Measurements from ENCODE around the gene ZFP57. TPM values are rescaled to one million over a fixed set of nuclear protein-coding genes. Genes with fewer than 3 reads are reported as not detected.

The ZFP57 gene
- total and polyA plus RNA-seq, 9 donors = 0.08 to 1.1 TPM; not detected in 7

DNA sequence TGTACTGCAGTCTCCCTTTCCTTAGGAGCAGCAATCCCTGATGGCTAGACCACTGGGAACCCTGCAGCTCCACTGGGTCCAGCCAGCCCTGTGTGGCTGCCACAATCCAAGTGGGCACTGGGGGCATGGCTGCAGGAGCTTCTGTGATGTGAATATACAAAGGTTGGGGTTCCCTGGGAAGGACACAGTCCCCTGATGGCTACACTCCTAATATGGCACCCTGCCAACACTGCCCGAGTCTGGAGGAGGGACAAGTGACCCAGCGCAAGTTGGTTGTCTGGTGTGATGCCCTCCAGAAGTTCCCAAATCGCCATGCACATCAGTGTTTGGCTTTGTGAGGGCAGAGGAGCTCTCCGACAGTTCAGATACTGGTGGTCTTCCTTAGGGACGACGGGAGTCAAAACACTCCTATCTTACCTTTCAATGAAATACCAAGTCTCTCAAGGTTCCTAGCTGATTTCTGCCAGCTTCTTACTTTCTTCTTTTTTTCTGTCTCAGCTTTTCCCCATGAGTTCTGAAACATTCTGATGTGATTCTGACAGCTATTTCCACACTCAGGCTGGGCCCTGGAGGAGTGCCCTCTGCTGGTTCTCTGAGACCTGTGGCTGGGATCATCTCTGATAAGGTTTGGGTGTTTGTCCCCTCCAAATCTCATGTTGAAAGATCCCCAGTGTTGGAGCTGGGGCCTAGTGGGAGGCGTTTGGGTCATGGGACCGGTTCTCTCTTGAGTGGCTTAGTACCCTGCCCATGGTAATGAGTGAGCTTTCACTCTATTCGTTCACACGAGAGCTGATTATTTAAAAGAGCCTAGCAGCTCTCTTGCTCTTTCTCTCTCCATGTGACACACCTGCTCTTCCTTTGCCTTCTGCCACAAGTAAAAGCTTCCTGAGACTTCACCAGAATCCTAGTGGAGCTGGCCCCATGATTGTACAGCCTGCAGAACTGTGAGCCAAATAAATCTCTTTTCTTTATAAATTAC is 15.5 kb upstream of the ZFP57 start:
- no peak overlapping the region for H3K27ac ChIP-seq (ENCODE audit: low read length)
- H3K4me3 ChIP-seq (ENCODE audit: low read length) = no peak overlapping the region
- no peaks in the 10 kb centered on the region for H3K27me3 ChIP-seq (ENCODE audit: control insufficient read depth, insufficient read depth, low read length)
- no peaks in the 10 kb centered on the region for H3K4me1 ChIP-seq (ENCODE audit: control insufficient read depth, insufficient read depth, low read length)
- WGBS (ENCODE audit: insufficient coverage) = 74% methylated on average over 7 of the region's 10 CpGs
- H3K9me3 ChIP-seq (replicated peaks; ENCODE audit: control insufficient read depth, low read depth, low read length) = peaks cover 3% of the 10 kb centered on the region
- no peak for DNase-seq
- no peaks in the 10 kb centered on the region for H3K36me3 ChIP-seq (ENCODE audit: control insufficient read depth, insufficient read depth, low read length)

DNA sequence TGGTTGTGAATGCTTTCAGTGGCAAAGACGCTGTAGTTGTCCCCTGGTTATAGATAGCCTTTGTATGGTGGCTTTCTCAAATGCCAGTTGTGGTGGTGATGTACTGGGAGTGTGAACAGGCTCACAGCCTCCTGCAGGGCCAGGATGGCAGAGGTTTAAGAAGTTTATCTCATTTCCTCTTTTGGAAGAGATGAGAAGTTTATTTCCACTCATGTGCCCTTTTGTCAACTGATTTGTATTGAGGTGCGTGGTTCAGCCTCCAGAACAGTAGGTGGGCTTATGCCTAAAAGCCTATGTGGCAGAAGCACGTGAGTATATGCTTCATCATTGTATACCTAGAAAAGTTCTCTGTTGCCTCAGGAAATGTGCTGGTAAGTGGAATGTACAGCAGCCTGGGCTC is 13.7 kb upstream of the ZFP57 start:
- Histone ChIP-seq H3K4me3 (ENCODE audit: low read length) (no peak overlapping the region), H3K36me3 (ENCODE audit: control insufficient read depth, insufficient read depth, low read length) (no peaks in the 10 kb centered on the region), H3K27me3 (ENCODE audit: control insufficient read depth, insufficient read depth, low read length) (no peaks in the 10 kb centered on the region), H3K27ac (ENCODE audit: low read length) (no peak overlapping the region), H3K9me3 (replicated peaks; ENCODE audit: control insufficient read depth, low read depth, low read length) (peaks cover 3% of the 10 kb centered on the region), H3K4me1 (ENCODE audit: control insufficient read depth, insufficient read depth, low read length) (no peaks in the 10 kb centered on the region)
- no peak for DNase-seq
- WGBS (ENCODE audit: insufficient coverage) = 60% methylated on average over 3 of the region's 3 CpGs

DNA sequence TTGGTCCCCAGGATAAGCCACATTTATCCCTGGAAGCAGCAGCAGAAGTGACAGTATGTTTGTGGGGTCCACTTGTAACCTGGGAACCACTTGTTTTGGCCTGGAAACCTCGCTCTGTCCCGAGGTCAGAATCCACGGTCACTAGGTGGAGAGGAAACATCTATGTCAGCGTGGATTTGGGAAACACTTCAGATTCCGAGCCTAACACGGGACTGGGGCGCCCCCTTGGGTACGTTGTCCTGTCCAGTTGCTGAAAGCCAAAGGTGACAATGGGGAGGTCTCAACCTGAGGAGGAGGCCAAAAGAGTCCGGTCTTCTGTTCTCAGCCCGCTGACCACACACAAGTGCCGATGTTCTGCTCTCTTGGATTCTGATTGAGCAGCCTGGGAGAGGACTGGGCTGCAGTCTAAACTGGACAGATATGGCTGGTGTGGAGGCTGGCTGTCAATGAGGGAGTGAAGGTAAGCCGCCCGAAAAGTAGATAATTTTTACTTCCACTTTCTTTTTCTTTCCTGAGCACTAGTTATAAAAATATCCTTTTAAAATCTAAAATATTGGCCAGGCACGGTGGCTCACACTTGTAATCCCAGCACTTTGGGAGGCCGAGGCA is 4.9 kb upstream of the ZFP57 start:
- no peak overlapping the region for H3K27ac ChIP-seq (ENCODE audit: low read length)
- no peaks in the 10 kb centered on the region for H3K9me3 ChIP-seq (replicated peaks; ENCODE audit: control insufficient read depth, low read depth, low read length)
- H3K4me1 ChIP-seq (ENCODE audit: control insufficient read depth, insufficient read depth, low read length) = no peaks in the 10 kb centered on the region
- H3K27me3 ChIP-seq (ENCODE audit: control insufficient read depth, insufficient read depth, low read length) = peaks cover 2% of the 10 kb centered on the region
- DNase-seq = no peak
- no peak overlapping the region for H3K4me3 ChIP-seq (ENCODE audit: low read length)
- 62% methylated on average over 11 of the region's 15 CpGs for WGBS (ENCODE audit: insufficient coverage)
- no peaks in the 10 kb centered on the region for H3K36me3 ChIP-seq (ENCODE audit: control insufficient read depth, insufficient read depth, low read length)

DNA sequence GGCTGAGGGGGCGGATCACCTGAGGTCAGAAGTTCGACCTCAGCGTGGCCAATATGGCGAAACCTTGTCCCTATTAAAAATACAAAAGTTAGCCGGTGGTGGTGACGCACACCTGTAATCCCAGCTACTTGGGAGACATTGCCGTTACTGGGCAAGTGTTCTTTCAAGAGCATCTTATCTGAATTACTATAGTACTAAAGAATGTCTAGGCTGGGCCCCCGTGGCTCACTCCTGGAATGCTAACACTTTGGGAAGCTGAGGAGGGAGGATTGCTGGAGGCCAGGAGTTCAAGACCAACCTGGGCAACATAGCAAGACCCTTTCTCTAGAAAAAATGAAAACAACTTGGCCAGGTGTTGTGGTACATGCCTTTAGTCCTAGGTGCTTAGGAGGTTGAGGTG is 859 bp upstream of the ZFP57 start:
- Histone ChIP-seq H3K9me3 (replicated peaks; ENCODE audit: control insufficient read depth, low read depth, low read length) (no peaks in the 10 kb centered on the region), H3K36me3 (ENCODE audit: control insufficient read depth, insufficient read depth, low read length) (no peaks in the 10 kb centered on the region), H3K27me3 (ENCODE audit: control insufficient read depth, insufficient read depth, low read length) (peaks cover 11% of the 10 kb centered on the region), H3K4me3 (ENCODE audit: low read length) (no peak overlapping the region), H3K4me1 (ENCODE audit: control insufficient read depth, insufficient read depth, low read length) (no peaks in the 10 kb centered on the region), H3K27ac (ENCODE audit: low read length) (no peak overlapping the region)
- no peak for DNase-seq
- WGBS (ENCODE audit: insufficient coverage) = 91% methylated on average over 7 of the region's 8 CpGs

DNA sequence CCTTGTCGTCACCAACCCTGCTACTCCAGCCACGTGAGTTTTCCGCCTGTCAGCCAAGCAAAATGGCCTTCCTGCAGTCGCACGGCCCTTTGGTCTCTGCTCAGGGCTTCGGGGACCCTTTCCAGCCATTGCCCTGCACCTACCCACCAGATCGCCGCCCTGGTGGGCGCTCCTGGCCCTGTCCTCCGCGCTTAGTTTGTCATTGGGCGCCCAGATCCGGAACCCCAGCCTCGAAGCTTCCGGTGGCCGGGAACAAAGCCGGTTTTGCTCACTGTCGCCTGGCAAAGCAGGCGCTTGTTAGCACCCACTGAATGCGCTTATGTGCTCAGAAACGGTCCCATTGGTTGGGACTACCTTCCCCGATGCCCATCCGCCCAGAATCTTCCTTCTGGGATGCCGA is 536 bp downstream of the ZFP57 start:
- Histone ChIP-seq H3K36me3 (ENCODE audit: control insufficient read depth, insufficient read depth, low read length) (no peaks in the 10 kb centered on the region), H3K27ac (ENCODE audit: low read length) (no peak overlapping the region)
- WGBS (ENCODE audit: insufficient coverage) = 57% methylated on average over 24 of the region's 24 CpGs

DNA sequence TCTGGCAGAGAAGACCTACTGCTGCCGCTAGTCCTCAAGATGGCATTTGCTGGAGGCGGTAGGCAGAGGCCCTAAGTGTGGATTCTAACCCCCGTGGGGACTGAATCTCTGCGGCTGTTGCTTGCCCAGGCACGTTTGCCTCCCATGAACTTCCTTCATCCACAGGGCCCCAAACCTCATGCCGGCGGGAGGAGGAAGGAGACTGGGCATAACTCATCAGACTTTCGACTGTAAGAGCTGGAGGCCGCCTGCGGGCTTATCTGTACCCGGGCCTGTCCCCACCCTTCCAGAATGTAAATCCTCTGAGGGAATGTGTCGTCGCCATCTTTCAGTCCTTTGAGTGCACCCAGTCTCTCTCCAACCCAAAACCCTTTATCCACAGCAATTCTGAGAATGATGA is 990 bp downstream of the ZFP57 start:
- H3K9me3 ChIP-seq (replicated peaks; ENCODE audit: control insufficient read depth, low read depth, low read length) = no peaks in the 10 kb centered on the region
- H3K27me3 ChIP-seq (ENCODE audit: control insufficient read depth, insufficient read depth, low read length) = peaks cover 9% of the 10 kb centered on the region
- H3K4me1 ChIP-seq (ENCODE audit: control insufficient read depth, insufficient read depth, low read length) = no peaks in the 10 kb centered on the region
- H3K4me3 ChIP-seq (ENCODE audit: low read length) = no peak overlapping the region
- WGBS (ENCODE audit: insufficient coverage) = 98% methylated on average over 4 of the region's 13 CpGs
- no peak for DNase-seq
- H3K27ac ChIP-seq (ENCODE audit: low read length) = no peak overlapping the region
- no peaks in the 10 kb centered on the region for H3K36me3 ChIP-seq (ENCODE audit: control insufficient read depth, insufficient read depth, low read length)

More for the DNA sequence above, 536 bp downstream of the ZFP57 start:
- Histone ChIP-seq H3K27me3 (ENCODE audit: control insufficient read depth, insufficient read depth, low read length) (peaks cover 9% of the 10 kb centered on the region), H3K4me1 (ENCODE audit: control insufficient read depth, insufficient read depth, low read length) (no peaks in the 10 kb centered on the region), H3K4me3 (ENCODE audit: low read length) (no peak overlapping the region), H3K9me3 (replicated peaks; ENCODE audit: control insufficient read depth, low read depth, low read length) (no peaks in the 10 kb centered on the region)
- no peak for DNase-seq

DNA sequence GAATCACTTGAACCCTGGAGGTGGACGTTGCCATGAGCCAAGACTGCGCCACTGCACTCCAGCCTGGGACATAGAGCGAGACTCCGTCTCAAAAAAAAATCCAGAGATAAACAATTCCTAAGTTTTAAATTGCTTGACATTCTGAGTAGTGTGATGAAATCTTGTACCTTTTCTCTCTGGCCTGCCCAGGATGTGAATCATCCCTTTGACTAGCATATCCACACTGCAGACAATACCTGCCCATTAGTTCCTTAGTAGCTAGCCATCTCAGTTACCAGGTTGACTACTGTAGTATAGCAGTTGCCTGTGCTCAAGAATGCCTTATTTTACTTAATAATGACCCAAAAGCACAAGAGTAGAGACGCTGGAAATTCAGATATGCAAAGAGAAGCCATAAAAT is 2.8 kb downstream of the ZFP57 start:
- no peak for DNase-seq
- H3K36me3 ChIP-seq (ENCODE audit: control insufficient read depth, insufficient read depth, low read length) = no peaks in the 10 kb centered on the region
- H3K4me3 ChIP-seq (ENCODE audit: low read length) = no peak overlapping the region
- no peaks in the 10 kb centered on the region for H3K9me3 ChIP-seq (replicated peaks; ENCODE audit: control insufficient read depth, low read depth, low read length)
- H3K27ac ChIP-seq (ENCODE audit: low read length) = no peak overlapping the region
- 80% methylated on average over 1 of the region's 5 CpGs for WGBS (ENCODE audit: insufficient coverage)
- no peaks in the 10 kb centered on the region for H3K4me1 ChIP-seq (ENCODE audit: control insufficient read depth, insufficient read depth, low read length)
- peaks cover 9% of the 10 kb centered on the region for H3K27me3 ChIP-seq (ENCODE audit: control insufficient read depth, insufficient read depth, low read length)

DNA sequence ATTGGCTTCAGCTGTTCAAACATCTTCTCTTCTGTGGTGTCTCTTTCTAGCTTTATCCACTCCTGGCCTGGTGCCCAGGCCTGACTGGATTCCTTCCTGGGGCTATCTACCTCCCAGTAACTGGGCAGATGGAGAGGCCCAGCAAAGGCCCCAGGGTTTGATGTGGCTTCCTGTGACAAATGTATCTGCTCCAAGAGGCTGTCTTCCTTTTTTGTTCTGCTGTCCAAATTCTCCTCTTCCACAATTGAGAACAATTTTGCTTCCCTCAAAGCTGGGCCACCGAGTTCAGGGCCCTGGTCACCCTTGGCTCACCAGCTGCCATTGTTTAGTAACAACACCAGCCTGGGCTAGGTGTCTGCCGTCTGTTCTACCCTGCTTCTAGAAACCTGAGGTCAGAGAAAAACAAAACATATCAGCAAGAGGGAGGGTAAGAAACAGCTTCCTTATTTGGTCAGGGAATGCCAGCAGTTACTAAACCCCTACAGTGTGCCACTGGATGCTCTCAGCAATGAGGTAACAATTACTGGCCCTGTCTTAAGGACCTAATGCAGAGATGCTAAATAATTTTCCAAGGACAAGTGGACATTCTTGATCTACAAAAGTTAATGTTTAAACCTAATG is 3.9 kb downstream of the ZFP57 start:
- H3K27me3 ChIP-seq (ENCODE audit: control insufficient read depth, insufficient read depth, low read length) = peaks cover 9% of the 10 kb centered on the region
- no peak overlapping the region for H3K4me3 ChIP-seq (ENCODE audit: low read length)
- WGBS (ENCODE audit: insufficient coverage) = no CpG with 5 or more reads among the region's 2 CpGs
- no peaks in the 10 kb centered on the region for H3K4me1 ChIP-seq (ENCODE audit: control insufficient read depth, insufficient read depth, low read length)
- H3K27ac ChIP-seq (ENCODE audit: low read length) = no peak overlapping the region
- H3K9me3 ChIP-seq (replicated peaks; ENCODE audit: control insufficient read depth, low read depth, low read length) = no peaks in the 10 kb centered on the region
- no peaks in the 10 kb centered on the region for H3K36me3 ChIP-seq (ENCODE audit: control insufficient read depth, insufficient read depth, low read length)
- no peak for DNase-seq

DNA sequence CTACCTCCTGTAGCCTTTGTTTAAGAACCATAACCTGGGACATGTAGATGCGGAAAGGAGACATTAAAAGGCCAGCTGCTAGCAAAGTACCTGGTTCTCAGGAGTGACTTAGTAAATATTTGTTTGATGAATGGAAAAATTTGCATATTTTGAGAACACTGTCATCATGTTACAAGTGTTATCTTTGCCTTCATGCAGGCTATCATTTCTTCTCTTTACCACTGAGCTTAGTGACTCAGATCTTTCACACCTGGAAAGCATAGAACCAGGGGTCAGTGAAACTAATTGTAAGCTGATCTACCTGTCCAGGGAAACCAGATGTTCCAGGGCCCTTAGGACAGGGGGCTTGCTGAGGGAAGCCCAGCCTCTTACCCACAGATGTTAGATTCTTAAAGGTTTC is 5.4 kb downstream of the ZFP57 start:
- Histone ChIP-seq H3K4me1 (ENCODE audit: control insufficient read depth, insufficient read depth, low read length) (no peaks in the 10 kb centered on the region), H3K4me3 (ENCODE audit: low read length) (no peak overlapping the region), H3K36me3 (ENCODE audit: control insufficient read depth, insufficient read depth, low read length) (no peaks in the 10 kb centered on the region), H3K27me3 (ENCODE audit: control insufficient read depth, insufficient read depth, low read length) (peaks cover 10% of the 10 kb centered on the region), H3K27ac (ENCODE audit: low read length) (no peak overlapping the region), H3K9me3 (replicated peaks; ENCODE audit: control insufficient read depth, low read depth, low read length) (no peaks in the 10 kb centered on the region)
- DNase-seq = no peak
- WGBS (ENCODE audit: insufficient coverage) = no CpG with 5 or more reads among the region's 1 CpG

DNA sequence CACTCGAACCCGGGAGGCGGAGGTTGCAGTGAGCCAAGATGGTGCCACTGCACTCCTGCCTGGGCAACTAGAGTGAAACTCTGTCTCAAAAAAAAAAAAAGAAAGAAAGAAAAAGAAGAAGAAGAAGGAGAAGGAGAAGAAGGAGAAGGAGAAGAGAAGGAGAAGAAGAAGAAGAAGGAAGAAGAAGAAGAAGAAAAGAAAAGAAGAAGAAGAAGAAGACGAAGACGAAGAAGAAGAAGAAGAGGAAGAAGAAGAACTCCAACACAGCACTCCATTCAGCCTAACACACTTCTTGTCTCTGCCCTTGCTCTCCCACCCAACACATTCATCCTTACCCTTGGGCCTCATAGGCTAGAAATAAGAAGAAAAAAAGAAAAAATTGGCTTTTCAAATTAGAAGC is 6.9 kb downstream of the ZFP57 start:
- H3K36me3 ChIP-seq (ENCODE audit: control insufficient read depth, insufficient read depth, low read length) = no peaks in the 10 kb centered on the region
- DNase-seq = no peak
- H3K27ac ChIP-seq (ENCODE audit: low read length) = no peak overlapping the region
- H3K9me3 ChIP-seq (replicated peaks; ENCODE audit: control insufficient read depth, low read depth, low read length) = no peaks in the 10 kb centered on the region
- H3K4me3 ChIP-seq (ENCODE audit: low read length) = no peak overlapping the region
- peaks cover 4% of the 10 kb centered on the region for H3K27me3 ChIP-seq (ENCODE audit: control insufficient read depth, insufficient read depth, low read length)
- H3K4me1 ChIP-seq (ENCODE audit: control insufficient read depth, insufficient read depth, low read length) = no peaks in the 10 kb centered on the region
- 100% methylated on average over 3 of the region's 5 CpGs for WGBS (ENCODE audit: insufficient coverage)
